Tibial nerve (tissue), 4 donors: ENCODE results near the gene PCBD1. TPM values are rescaled to one million over a fixed set of nuclear protein-coding genes. Genes with fewer than 3 reads are reported as not detected.

Experiments used
- DNase-seq, 2 donors: peaks; one replicate each; pipeline ENCODE4 v3.0.0-alpha.2; 2019; ENCODE audit warnings: low spot score in 2 of 2
- H3K27ac ChIP-seq, 4 donors: fragments of 200-600 bp; sonication (generic) in 3 of 4; one replicate each; pipeline ENCODE4 v1.5.1; 2017 to 2019; ENCODE audit warnings: mild to moderate bottlenecking in 1 of 4
- H3K27me3 ChIP-seq, 2 donors: fragments of 200-600 bp; sonication (generic) in 1 of 2; one replicate each; pipeline versions ENCODE4 v1.5.1 to v1.6.0; 2017 to 2019
- H3K36me3 ChIP-seq, 3 donors: fragments of 200-600 bp; sonication (generic); one replicate each; pipeline ENCODE4 v1.5.1; 2018 to 2019
- H3K4me1 ChIP-seq, 4 donors: fragments of 200-600 bp; sonication (generic) in 3 of 4; one replicate each; pipeline ENCODE4 v1.5.1; 2017 to 2019
- H3K4me3 ChIP-seq, 4 donors: fragments of 200-600 bp; sonication (generic) in 3 of 4; one replicate each; pipeline ENCODE4 v1.5.1; 2017 to 2019; ENCODE audit warnings: mild to moderate bottlenecking in 1 of 4, moderate library complexity in 1 of 4
- H3K9me3 ChIP-seq, 4 donors: fragments of 200-600 bp; sonication (generic) in 3 of 4; one replicate each; pipeline ENCODE4 v1.5.1; 2017 to 2019
- CTCF ChIP-seq, 5 experiments: fragments of 200-600 bp in 3 of 5; fragments of 450-650 bp in 2 of 5; sonication (generic) in 3 of 5; IDR thresholded peaks; one replicate each; pipeline ENCODE4 v1.5.1; 2016 to 2019; ENCODE audit warnings: antibody characterized with exemption in 5 of 5, mild to moderate bottlenecking in 3 of 5, moderate library complexity in 2 of 5
- EP300 ChIP-seq, 2 donors: sonication (generic); formaldehyde crosslinking; IDR thresholded peaks; one replicate each; pipeline ENCODE4 v1.6.1; 2017; ENCODE audit warnings: antibody characterized with exemption in 2 of 2, mild to moderate bottlenecking in 1 of 2
- POLR2A ChIP-seq, 2 donors: fragments of 450-650 bp; IDR thresholded peaks; one replicate each; pipeline ENCODE4 v1.6.1; 2017; ENCODE audit warnings: antibody characterized with exemption in 2 of 2, mild to moderate bottlenecking in 2 of 2, moderate library complexity in 2 of 2
- WGBS, 2 donors: methylation state at CpG; one replicate each; pipeline ENCODE4 v1.1.5; 2018; 5-methylcytosine and 5-hydroxymethylcytosine counted together
- total RNA-seq, 4 donors: library from RNA; depleted of rRNA; stranded (reverse); fragments of >200 nt; gene quantifications; one replicate each; pipeline ENCODE4 v1.1.0, GENCODE V29; 2016

PCBD1 gene
- total RNA-seq, 4 donors from 2014 or later: 32.2 to 57.7 (median 39.1) TPM

GRCh38 chr10:70908406-70909296, 20.3 kb upstream of the PCBD1 start:
- H3K4me1 ChIP-seq: no peaks in the 10 kb centered on the region
- no peak overlapping the region for H3K27ac ChIP-seq
- no peak for DNase-seq
- no peak for TF ChIP-seq POLR2A (IDR thresholded peaks at IDR 0.05)
- no peak for TF ChIP-seq EP300 (IDR thresholded peaks at IDR 0.05)
- TF ChIP-seq CTCF (IDR thresholded peaks at IDR 0.05): no peak
- H3K27me3 ChIP-seq: no peaks in the 10 kb centered on the region
- H3K4me3 ChIP-seq: no peak overlapping the region
- no peaks in the 10 kb centered on the region for H3K9me3 ChIP-seq
- no peaks in the 10 kb centered on the region for H3K36me3 ChIP-seq
- 78 to 82% methylated on average over 12 of the region's 12 CpGs for WGBS, 2 donors

- TF ChIP-seq POLR2A (IDR thresholded peaks at IDR 0.05) (no peak), CTCF (IDR thresholded peaks at IDR 0.05) (no peak), EP300 (IDR thresholded peaks at IDR 0.05) (no peak)
- Histone ChIP-seq H3K4me1 (peaks cover 0 to 5% (median 0%) of the 10 kb centered on the region in 4 donors), H3K9me3 (no peaks in the 10 kb centered on the region), H3K36me3 (no peaks in the 10 kb centered on the region), H3K4me3 (no peak overlapping the region), H3K27me3 (no peaks in the 10 kb centered on the region), H3K27ac (no peak overlapping the region)
- DNase-seq: no peak
- 60 to 63% methylated on average over 16 of the region's 16 CpGs for WGBS, 2 donors
These were observed 19.5 kb upstream of the PCBD1 start for GRCh38 chr10:70907637-70908405.

- no peak for DNase-seq
- no peaks in the 10 kb centered on the region for H3K27me3 ChIP-seq
- peaks cover 0 to 5% (median 0%) of the 10 kb centered on the region in 4 donors for H3K4me1 ChIP-seq
- WGBS, 2 donors: 62 to 88% methylated on average over 12 to 14 of the region's 15 CpGs
- no peak for TF ChIP-seq CTCF (IDR thresholded peaks at IDR 0.05)
- no peak overlapping the region for H3K27ac ChIP-seq
- no peak overlapping the region for H3K4me3 ChIP-seq
- H3K9me3 ChIP-seq: no peaks in the 10 kb centered on the region
- no peaks in the 10 kb centered on the region for H3K36me3 ChIP-seq
These were observed 18.7 kb upstream of the PCBD1 start for GRCh38 chr10:70906953-70907636.

- 72% methylated on average over 5 of the region's 5 CpGs for WGBS, 2 donors
- peaks cover 0 to 5% (median 0%) of the 10 kb centered on the region in 4 donors for H3K4me1 ChIP-seq
- no peaks in the 10 kb centered on the region for H3K27me3 ChIP-seq
- H3K9me3 ChIP-seq: no peaks in the 10 kb centered on the region
- TF ChIP-seq EP300 (IDR thresholded peaks at IDR 0.05) (no peak), CTCF (IDR thresholded peaks at IDR 0.05) (no peak), POLR2A (IDR thresholded peaks at IDR 0.05) (no peak)
- no peak for DNase-seq
- no peak overlapping the region for H3K4me3 ChIP-seq
- no peaks in the 10 kb centered on the region for H3K36me3 ChIP-seq
- H3K27ac ChIP-seq: no peak overlapping the region
These were observed 17.8 kb upstream of the PCBD1 start for GRCh38 chr10:70906031-70906783.
